Temporal lobe (tissue), 1 donor: ENCODE measurements around the gene ANKMY2. TPM values are rescaled to one million over a fixed set of nuclear protein-coding genes. Genes with fewer than 3 reads are reported as not detected.

Source experiments
- total RNA-seq: library from RNA; depleted of rRNA; stranded (reverse); fragments of >200 nt; gene quantifications from one replicate; pipeline ENCODE4 v1.2.3, GENCODE V29; 2014

ANKMY2 gene
- total RNA-seq, 1 donor from 2014 or later, result 74.3 TPM

Other genes with a start within 250 kb of the ANKMY2 start
- gene CRPPA, start 224.2 kb downstream of the ANKMY2 start, total RNA-seq, result 4.4 TPM
- 19.2 TPM for gene SOSTDC1, start 180.0 kb downstream of the ANKMY2 start, total RNA-seq
- not detected for gene LRRC72, start 118.9 kb downstream of the ANKMY2 start, total RNA-seq
- 85.6 TPM for gene BZW2, start 427 bp upstream of the ANKMY2 start, total RNA-seq
- 70.3 TPM for gene TSPAN13, start 108.0 kb upstream of the ANKMY2 start, total RNA-seq
- gene AGR2, start 159.2 kb upstream of the ANKMY2 start, total RNA-seq, result 0.49 TPM
- not detected for gene AGR3, start 236.2 kb upstream of the ANKMY2 start, total RNA-seq